D721Med (cell line): ENCODE results near the gene EMILIN1.

Experiments used
- DNase-seq: peaks from one replicate; pipeline ENCODE4 v3.0.0; 2011; ENCODE audit warnings: low spot score; ENCODE audit not compliant: insufficient read length
- FAIRE-seq: peaks from 2 replicates; lab custom pipeline; 2011; peaks lifted over from hg19 to GRCh38; lab: Jason Lieb, UNC
- TF ChIP-seq, protein P1 (sequence below): IDR thresholded peaks from 2 replicates; pipeline ENCODE4 v1.5.1; 2012; ENCODE audit warnings: mild to moderate bottlenecking, control low read depth; ENCODE audit not compliant: insufficient read depth; ENCODE audit errors: missing control alignments

EMILIN1 gene

DNA sequence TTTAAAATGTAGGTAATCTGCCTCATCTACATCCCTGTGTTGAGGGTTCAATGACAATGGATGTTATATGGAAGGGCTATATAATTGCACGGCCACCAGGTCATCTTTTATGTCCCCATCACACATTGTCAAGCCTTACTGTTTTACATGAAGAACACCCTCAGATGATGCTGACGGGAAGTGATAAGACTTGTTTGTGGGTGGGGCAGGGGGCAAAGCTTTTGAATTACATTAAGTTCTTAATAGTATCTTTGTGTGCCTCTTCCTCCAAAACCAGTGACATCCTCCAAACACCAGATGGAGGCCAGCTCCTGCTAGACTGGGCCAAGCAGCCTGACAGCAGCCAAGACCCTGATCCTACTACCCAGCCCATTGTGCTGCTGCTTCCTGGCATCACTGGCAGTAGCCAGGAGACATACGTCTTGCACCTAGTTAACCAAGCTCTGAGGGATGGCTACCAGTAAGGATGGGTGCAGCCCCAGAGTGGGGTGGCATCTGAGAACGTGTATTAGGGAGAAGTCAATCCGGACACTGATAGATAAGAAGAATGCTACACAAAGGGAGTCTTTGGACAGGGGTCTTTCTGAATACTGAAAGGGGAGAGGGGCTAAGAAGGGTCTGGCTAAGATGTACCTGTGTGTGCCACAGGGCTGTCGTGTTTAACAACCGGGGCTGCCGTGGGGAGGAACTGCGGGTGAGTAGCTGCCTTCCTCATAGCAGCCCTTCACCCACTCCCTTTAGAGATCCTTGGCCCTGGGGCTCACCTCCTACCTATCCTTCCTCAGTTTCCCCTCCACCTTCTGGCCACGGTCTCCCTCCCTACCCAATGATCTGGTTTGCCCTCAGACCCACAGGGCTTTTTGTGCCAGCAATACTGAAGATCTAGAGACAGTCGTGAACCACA lies 50.5 kb downstream of the EMILIN1 start:
- no peak for DNase-seq
- no peak for FAIRE-seq
- TF ChIP-seq, protein P1, sequence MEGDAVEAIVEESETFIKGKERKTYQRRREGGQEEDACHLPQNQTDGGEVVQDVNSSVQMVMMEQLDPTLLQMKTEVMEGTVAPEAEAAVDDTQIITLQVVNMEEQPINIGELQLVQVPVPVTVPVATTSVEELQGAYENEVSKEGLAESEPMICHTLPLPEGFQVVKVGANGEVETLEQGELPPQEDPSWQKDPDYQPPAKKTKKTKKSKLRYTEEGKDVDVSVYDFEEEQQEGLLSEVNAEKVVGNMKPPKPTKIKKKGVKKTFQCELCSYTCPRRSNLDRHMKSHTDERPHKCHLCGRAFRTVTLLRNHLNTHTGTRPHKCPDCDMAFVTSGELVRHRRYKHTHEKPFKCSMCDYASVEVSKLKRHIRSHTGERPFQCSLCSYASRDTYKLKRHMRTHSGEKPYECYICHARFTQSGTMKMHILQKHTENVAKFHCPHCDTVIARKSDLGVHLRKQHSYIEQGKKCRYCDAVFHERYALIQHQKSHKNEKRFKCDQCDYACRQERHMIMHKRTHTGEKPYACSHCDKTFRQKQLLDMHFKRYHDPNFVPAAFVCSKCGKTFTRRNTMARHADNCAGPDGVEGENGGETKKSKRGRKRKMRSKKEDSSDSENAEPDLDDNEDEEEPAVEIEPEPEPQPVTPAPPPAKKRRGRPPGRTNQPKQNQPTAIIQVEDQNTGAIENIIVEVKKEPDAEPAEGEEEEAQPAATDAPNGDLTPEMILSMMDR: no peak

DNA sequence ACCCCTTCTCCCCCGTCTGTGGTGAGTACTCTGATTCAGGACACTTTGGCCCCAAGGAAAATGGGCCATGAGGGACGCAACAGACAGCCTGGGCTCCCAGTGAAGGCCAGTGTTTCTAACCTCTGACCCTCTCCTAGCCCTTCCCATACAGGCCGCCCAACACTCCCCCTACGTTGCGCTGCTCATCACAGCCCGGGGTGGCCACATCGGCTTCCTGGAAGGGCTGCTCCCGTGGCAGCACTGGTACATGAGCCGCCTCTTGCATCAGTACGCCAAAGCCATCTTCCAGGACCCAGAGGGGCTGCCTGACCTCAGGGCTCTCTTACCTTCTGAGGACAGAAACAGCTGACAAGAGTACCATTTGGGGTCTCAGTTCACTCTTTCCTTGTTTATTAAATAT lies 52.0 kb downstream of the EMILIN1 start:
- no peak for DNase-seq
- TF ChIP-seq, protein P1: no peak
- FAIRE-seq: no peak

DNA sequence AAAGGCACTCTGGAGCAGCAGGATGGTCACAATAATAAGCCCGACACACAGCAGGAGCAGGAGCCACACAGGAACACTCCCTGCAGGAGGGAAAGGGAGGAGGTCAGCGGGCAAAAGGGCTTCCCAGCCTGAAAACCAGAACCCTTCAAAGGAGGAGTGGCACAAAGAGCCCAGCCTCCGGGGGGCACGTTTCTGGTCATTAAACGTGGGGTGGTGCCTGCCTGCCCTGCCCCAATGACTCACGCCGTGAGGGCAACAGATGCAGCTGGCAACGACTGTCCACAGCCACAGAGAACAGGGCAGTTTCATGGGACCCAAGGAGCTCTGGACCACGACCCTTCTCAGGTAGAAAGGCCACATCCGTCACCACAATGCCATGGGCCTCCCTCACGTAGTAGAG lies 53.0 kb downstream of the EMILIN1 start:
- no peak for DNase-seq
- TF ChIP-seq, protein P1: no peak
- FAIRE-seq: no peak

DNA sequence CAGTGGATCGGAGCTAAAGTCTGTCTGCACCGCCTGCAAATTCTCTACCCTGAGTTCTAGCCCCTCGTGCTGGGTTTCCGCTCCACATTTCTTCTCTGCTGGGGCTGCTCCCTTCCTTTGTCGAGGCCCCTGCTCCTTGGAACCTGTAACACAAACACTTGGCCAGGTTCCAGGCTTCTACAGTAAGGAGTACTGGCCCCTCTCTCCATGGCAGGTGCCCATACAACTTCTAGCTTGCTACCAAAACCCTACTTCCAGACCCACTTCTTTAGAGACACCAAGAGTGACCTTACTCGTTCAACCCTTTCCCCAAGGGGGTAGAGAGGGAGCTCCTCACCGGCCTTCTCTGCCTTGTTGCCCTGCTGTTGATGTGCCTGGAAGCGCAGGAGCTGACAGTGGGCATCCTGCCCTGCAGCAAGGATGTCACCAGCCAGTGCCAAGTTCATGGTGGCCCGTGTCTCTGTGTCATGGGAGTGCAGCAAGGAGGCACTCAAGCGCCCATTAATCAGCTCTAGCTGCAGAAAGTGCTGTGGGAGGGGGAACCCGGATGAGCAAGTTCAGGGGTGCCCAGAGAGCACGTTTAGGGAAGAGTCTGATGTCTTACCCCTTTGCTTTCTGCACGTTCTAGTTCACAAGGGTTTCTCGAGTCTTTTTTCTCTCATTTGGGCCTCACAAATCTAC lies 54.9 kb downstream of the EMILIN1 start:
- TF ChIP-seq, protein P1: no peak
- no peak for FAIRE-seq
- no peak for DNase-seq

DNA sequence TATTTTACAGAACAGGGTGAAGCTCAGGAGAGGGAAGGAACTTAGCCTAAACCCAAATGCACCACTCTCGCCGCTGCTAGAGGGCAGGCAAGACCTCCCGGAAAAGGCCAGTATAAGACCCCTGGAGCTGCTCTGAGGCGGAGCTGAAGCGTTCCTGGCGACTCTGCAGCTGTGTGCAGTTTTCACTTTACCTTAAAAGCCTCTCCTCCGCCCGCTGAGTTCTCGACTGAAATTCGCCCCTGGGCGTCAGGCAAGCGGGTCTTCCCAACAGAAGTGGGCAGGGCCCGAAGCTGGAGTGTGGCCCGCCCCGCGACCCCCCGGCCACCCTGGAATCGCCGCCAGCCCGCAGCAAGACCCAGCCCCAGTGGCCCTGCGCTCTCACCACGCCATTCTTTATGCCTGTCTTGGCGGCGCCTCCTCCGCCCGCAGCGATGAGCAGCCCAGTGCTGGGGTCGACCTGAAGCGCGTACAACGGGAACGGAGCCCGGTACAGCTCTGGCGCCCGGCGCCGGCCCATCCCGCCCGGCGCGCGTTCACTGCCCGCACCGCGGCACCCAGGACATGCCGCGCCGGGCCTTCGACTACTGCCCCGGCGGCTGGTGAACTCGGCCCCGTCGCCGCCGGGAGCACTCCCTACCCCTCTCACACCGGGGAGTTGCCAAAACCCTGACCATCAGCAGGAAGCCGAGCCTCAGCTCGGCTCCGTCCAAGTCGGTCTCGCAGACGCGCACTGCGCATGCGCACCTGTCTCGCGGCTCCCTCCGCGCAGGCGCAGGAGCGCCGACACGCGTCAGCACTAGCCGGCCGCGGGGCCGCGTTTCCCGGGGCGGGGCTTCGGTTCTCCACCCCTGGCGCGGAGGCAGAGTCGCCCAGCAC lies 55.7 kb downstream of the EMILIN1 start, which contains the start of gene PREB:
Gene PREB, minus strand, starts transcription at position 732 of the 876 bp plus-strand sequence. Its CDS starts 215 bp downstream, at position 517.
- FAIRE-seq: no peak
- TF ChIP-seq, protein P1: peak; percentile 30
- DNase-seq: peak; percentile 94

DNA sequence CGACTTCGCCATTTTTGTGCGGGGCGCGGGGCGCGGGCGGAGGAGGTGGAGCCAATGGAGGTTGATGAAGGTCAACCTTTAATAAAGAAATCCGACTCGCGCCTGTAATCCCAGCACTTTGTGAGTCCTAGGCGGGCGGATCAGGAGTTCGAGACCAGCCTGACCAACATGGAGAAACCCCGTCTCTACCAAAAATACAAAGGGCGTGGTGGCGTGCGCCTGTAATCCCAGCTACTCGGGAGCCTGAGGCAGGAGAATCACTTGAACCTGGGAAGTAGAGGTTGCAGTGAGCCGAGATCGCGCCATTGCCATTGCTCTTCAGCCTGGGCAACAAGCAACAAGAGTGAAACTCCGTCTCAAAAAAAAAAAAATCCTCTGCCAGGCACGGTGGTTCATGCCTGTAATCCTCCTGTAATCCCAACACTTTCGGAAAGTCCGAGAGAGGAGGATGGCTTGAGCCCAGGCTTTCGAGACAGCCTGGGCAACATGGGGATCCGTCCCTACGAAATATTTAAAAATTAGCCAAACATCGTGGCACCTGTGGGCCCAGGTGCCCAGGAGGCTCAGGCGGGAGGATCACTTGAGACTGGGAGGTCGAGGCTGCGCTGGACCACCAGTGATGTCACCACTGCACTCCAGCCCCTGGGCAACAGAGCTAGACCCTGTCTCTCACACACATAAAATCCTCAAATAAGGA lies 56.5 kb downstream of the EMILIN1 start:
- DNase-seq (no peak), FAIRE-seq (no peak)
- TF ChIP-seq, protein P1: no peak
